A549 (cell line): ENCODE results near the gene ALDH3B1. TPM values are rescaled to one million over a fixed set of nuclear protein-coding genes. Genes with fewer than 3 reads are reported as not detected.
"Not testable (repeated sequence)": the region's sequence is repeated elsewhere in the genome, so short reads cannot be mapped to it uniquely, and the experiment has no call there.

ENCODE experiments used
- ATAC-seq, 2 experiments: fragments of 200-7000 bp in 1 of 2; fragments of >200 bp in 1 of 2; cut with Nextera tagmentation in 1 of 2; cut with Tn5 transposase in 1 of 2; 3 replicates each; pipeline versions ENCODE4 v1.8.0 to v1.9.1; 2018 to 2020; ENCODE audit warnings: mild to moderate bottlenecking in 1 of 2, moderate library complexity in 1 of 2
- CTCF ChIA-PET: fragments of 300-600 bp; sonication (Branson Sonifier 250); formaldehyde crosslinking; extraction: SDS; loops from one replicate; lab custom pipeline; 2021; ENCODE audit warnings: antibody characterized with exemption, inconsistent platforms; lab: Yijun Ruan, JAX
- POLR2A ChIA-PET: fragments of 350-600 bp; formaldehyde crosslinking; extraction: SDS; loops from one replicate; lab custom pipeline; 2021; ENCODE audit warnings: antibody characterized with exemption, inconsistent platforms; lab: Yijun Ruan, JAX
- DNase-seq, 2 experiments: peaks; one replicate each; pipeline versions ENCODE4 v3.0.0 to v3.0.0-alpha.2; 2011 to 2016; ENCODE audit warnings: low read depth in 1 of 2, low spot score in 1 of 2
- FAIRE-seq: peaks from 2 replicates; lab custom pipeline; 2011; peaks lifted over from hg19 to GRCh38; lab: Jason Lieb, UNC
- H3K27ac ChIP-seq, 2 experiments: fragments of >200 bp; sonication (Bioruptor Twin); formaldehyde crosslinking; 3 replicates each; pipeline ENCODE4 v1.5.1; 2016 to 2017
- H3K4me1 ChIP-seq: fragments of >200 bp; sonication (Bioruptor Twin); formaldehyde crosslinking; 3 replicates; pipeline ENCODE4 v1.6.1; 2016
- H3K4me2 ChIP-seq: fragments of >200 bp; sonication (Bioruptor Twin); formaldehyde crosslinking; 3 replicates; pipeline ENCODE4 v1.6.1; 2016
- H3K4me3 ChIP-seq: fragments of >200 bp; sonication (Bioruptor Twin); formaldehyde crosslinking; 3 replicates; pipeline ENCODE4 v1.5.1; 2016
- H3K9me3 ChIP-seq: fragments of >200 bp; sonication (Bioruptor Twin); formaldehyde crosslinking; 3 replicates; pipeline ENCODE4 v1.6.1; 2016
- CBX8 ChIP-seq: fragments of 200-600 bp; sonication (generic); IDR thresholded peaks from 2 replicates; pipeline ENCODE4 v1.6.1; 2016
- ESRRA ChIP-seq: fragments of 150-350 bp; IDR thresholded peaks from 2 replicates; pipeline ENCODE4 v1.6.1; 2014; ENCODE audit warnings: mild to moderate bottlenecking, low read length, borderline replicate concordance
- FOSB ChIP-seq: fragments of 250-450 bp; sonication (Bioruptor Pico); IDR thresholded peaks from 2 replicates; pipeline ENCODE4 v1.5.0; 2020; ENCODE audit warnings: mild to moderate bottlenecking, moderate library complexity
- FOXS1 ChIP-seq: fragments of 250-450 bp; sonication (Bioruptor Pico); IDR thresholded peaks from 2 replicates; pipeline ENCODE4 v1.5.0; 2020; ENCODE audit warnings: mild to moderate bottlenecking, moderate library complexity
- HEYL ChIP-seq: fragments of 250-450 bp; sonication (Bioruptor Pico); IDR thresholded peaks from 2 replicates; pipeline ENCODE4 v1.8.0; 2021; ENCODE audit warnings: mild to moderate bottlenecking, moderate library complexity
- NPAS2 ChIP-seq: fragments of 250-450 bp; sonication (Bioruptor Pico); IDR thresholded peaks from 2 replicates; pipeline ENCODE4 v1.8.0; 2022; ENCODE audit warnings: mild to moderate bottlenecking, moderate library complexity, borderline replicate concordance
- POLR2AphosphoS2 ChIP-seq: conservative IDR thresholded peaks from 2 replicates; pipeline ENCODE4 v1.6.1; 2012; ENCODE audit warnings: low read length, improper control_type of control experiment, inconsistent platforms
- ZFP36 ChIP-seq: fragments of 450-650 bp; IDR thresholded peaks from 2 replicates; pipeline ENCODE4 v1.6.1; 2014; ENCODE audit warnings: borderline replicate concordance; ENCODE audit not compliant: partially characterized antibody
- ZSCAN20 ChIP-seq: fragments of 250-450 bp; sonication (Bioruptor Pico); IDR thresholded peaks from 2 replicates; pipeline ENCODE4 v1.8.0; 2022; ENCODE audit warnings: mild to moderate bottlenecking, moderate library complexity
- WGBS: methylation state at CpG from one replicate; pipeline ENCODE4 v1.1.6; 2017; ENCODE audit errors: missing lambda C conversion rate; 5-methylcytosine and 5-hydroxymethylcytosine counted together
- polyA plus RNA-seq, 4 experiments: library from polyadenylated mRNA; depleted of rRNA in 3 of 4; stranded (reverse); fragments of >200 nt; fragmentation: RNase III in 1 of 4; extraction: RNeasy Plus Mini Kit Qiagen cat#74134 plus additional on column Dnase treatment in 1 of 4; gene quantifications; 2 replicates in 3 of 4; 3 replicates in 1 of 4; pipeline ENCODE4 v1.2.3, GENCODE V29; 2011 to 2017
- TF ChIP-seq, protein P1 (sequence below): fragments of 250-450 bp; sonication (Bioruptor Pico); IDR thresholded peaks from 2 replicates; pipeline ENCODE4 v1.5.0; 2021; ENCODE audit warnings: mild to moderate bottlenecking, moderate library complexity, borderline replicate concordance
- TF ChIP-seq, protein P2 (sequence below): fragments of >200 bp; sonication (Bioruptor Twin); formaldehyde crosslinking; IDR thresholded peaks from 3 replicates; pipeline ENCODE4 v1.5.1; 2016
- TF ChIP-seq, protein P3 (sequence below): fragments of >200 bp; sonication (Bioruptor Twin); formaldehyde crosslinking; IDR thresholded peaks from 2 replicates; pipeline ENCODE4 v1.6.1; 2016

The ALDH3B1 gene
- polyA plus RNA-seq, 2 of the 4 experiments (the other 2 are of a cell fraction) = 93.7 to 130 TPM

DNA sequence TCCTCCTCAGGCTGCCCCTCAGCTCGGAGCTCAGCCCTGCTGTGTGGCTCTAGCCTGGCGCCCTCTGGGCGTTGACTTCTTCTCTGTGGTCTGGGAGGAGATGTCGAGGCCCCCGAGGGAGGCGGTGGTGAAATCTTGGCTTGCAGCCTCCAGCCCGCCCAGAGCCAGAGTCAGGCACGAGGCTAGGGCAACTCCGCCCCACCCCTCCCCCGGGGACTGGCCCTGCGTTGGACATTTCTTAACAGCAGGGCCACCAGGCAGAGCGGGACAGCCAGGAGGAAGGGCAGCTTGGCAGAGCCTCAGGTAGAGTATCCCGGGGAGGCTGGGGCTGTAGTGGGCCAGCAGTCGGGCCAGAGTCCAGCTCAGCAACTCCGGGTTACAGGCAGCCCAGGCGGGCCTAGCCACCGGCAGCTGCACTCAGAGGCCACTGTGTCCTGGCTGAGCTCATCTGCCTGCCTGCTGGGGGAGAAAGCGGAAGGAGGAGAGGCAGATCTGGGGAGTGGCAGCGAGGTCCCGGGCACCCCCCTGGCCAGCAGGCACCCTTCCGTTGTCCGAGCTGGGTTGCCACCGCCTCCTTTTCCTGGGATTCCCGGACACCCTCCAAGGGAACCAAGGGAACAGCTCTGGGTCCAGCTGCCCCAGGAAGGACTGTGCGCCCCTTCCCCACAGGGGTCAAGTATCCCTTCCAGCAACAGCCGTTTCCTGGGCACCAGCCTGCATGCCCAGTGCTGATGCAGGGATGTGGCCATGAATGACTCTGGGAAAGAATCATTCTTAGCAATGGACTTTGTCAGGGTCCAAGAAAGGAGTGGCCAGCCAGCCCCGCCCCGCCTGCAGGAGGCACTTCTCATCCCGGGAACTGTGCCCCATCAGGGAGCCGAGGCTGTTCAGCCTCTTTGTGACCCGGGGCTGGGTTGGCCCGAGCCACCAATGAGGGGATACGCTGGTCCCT is at the start of gene ALDH3B1 (continued):
- TF ChIP-seq, protein P1, sequence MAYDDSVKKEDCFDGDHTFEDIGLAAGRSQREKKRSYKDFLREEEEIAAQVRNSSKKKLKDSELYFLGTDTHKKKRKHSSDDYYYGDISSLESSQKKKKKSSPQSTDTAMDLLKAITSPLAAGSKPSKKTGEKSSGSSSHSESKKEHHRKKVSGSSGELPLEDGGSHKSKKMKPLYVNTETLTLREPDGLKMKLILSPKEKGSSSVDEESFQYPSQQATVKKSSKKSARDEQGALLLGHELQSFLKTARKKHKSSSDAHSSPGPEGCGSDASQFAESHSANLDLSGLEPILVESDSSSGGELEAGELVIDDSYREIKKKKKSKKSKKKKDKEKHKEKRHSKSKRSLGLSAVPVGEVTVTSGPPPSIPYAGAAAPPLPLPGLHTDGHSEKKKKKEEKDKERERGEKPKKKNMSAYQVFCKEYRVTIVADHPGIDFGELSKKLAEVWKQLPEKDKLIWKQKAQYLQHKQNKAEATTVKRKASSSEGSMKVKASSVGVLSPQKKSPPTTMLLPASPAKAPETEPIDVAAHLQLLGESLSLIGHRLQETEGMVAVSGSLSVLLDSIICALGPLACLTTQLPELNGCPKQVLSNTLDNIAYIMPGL (CRISPR knock-in tag) = peak; percentile 62; the same call in 1 of the 2 replicates
- TF ChIP-seq CBX8 (no peak), FOSB (0 out of 2 replicates have a peak, but pooled peaks have one; percentile 70), ZFP36 (peak; percentile 6), ZSCAN20 (CRISPR knock-in tag) (no peak), HEYL (CRISPR knock-in tag) (peak; percentile 56; the same call in 1 of the 2 replicates), ESRRA (no peak), NPAS2 (CRISPR knock-in tag) (peak; percentile 73), FOXS1 (CRISPR knock-in tag) (peak; percentile 80), POLR2AphosphoS2 (no peak)
- TF ChIP-seq, protein P2, sequence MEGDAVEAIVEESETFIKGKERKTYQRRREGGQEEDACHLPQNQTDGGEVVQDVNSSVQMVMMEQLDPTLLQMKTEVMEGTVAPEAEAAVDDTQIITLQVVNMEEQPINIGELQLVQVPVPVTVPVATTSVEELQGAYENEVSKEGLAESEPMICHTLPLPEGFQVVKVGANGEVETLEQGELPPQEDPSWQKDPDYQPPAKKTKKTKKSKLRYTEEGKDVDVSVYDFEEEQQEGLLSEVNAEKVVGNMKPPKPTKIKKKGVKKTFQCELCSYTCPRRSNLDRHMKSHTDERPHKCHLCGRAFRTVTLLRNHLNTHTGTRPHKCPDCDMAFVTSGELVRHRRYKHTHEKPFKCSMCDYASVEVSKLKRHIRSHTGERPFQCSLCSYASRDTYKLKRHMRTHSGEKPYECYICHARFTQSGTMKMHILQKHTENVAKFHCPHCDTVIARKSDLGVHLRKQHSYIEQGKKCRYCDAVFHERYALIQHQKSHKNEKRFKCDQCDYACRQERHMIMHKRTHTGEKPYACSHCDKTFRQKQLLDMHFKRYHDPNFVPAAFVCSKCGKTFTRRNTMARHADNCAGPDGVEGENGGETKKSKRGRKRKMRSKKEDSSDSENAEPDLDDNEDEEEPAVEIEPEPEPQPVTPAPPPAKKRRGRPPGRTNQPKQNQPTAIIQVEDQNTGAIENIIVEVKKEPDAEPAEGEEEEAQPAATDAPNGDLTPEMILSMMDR = no peak
- TF ChIP-seq, protein P3, sequence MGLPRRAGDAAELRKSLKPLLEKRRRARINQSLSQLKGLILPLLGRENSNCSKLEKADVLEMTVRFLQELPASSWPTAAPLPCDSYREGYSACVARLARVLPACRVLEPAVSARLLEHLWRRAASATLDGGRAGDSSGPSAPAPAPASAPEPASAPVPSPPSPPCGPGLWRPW = no peak

DNA sequence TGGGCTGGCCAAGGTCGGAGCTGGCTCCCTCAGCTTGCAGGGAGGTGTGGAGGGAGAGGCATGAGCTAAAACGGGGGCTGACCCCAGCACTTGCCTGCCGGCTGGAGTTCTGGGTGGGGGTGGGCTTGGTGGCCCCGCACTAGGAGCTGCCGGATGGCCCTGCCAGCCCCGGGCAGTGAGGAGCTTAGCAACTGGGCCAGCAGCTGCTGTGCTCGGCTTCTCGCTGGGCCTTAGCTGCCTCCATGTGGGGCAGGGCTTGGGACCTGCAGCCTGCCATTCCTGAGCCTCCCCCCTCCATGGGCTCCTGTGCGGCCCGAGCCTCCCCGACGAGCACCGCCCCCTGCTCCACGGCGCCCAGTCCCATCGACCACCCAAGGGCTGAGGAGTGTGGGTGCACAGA is 46.9 kb upstream of the ALDH3B1 start:
- H3K4me1 ChIP-seq, H3K27ac ChIP-seq, ATAC-seq, FAIRE-seq, POLR2A ChIA-PET, DNase-seq, H3K4me3 ChIP-seq, H3K4me2 ChIP-seq, H3K9me3 ChIP-seq: not testable (repeated sequence)
- CTCF ChIA-PET = interaction anchor here (1.3 to 1.5 kb wide), 2 partner anchors 8 to 58 kb away, joined by 3 to 7 read pairs; no protein-coding TSS in a partner anchor
- WGBS = 78% methylated on average over 10 of the region's 16 CpGs

DNA sequence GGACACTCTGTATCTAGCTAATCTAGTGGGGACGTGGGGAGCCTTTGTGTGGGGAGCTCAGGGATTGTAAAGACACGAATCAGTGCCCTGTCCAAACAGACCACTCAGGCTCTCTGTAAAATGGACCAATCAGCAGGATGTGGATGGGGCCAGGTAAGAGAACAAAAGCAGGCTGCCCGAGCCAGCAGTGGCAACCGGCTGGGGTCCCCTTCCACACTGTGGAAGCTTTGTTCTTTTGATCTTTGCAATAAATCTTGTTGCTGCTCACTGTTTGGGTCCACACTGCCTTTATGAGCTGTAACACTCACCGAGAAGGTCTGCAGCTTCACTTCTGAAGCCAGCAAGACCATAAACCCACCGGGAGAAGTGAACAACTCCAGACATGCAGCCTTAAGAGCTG is 46.2 kb upstream of the ALDH3B1 start:
- H3K4me1 ChIP-seq, DNase-seq, FAIRE-seq, ATAC-seq, H3K4me2 ChIP-seq, H3K9me3 ChIP-seq, POLR2A ChIA-PET, H3K27ac ChIP-seq, H3K4me3 ChIP-seq: not testable (repeated sequence)
- WGBS = 30% methylated on average over 6 of the region's 6 CpGs
- CTCF ChIA-PET = interaction anchor here (1.3 to 1.5 kb wide), 2 partner anchors 8 to 58 kb away, joined by 3 to 7 read pairs; no protein-coding TSS in a partner anchor

DNA sequence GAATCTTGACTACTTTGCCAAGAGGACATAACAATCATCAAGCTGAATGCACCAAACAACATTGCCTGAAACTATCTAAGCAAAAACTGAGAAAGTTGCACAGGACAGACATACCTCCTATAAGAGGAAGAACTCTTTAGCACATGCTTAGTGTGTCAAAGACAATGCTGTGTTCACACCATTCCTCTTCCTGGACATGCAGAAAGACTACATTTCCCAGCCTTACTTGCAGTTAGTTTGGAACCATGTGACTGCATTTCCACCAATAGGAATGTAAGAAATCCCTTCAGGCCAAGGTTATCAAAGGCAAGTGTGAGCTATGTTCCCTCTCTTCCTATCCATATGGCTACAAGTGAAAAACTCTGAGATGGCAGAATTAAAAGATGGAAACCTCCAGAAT is 45.4 kb upstream of the ALDH3B1 start:
- DNase-seq, H3K27ac ChIP-seq, H3K4me1 ChIP-seq, H3K4me3 ChIP-seq, POLR2A ChIA-PET, CTCF ChIA-PET, H3K9me3 ChIP-seq, FAIRE-seq, H3K4me2 ChIP-seq, ATAC-seq: not testable (repeated sequence)

DNA sequence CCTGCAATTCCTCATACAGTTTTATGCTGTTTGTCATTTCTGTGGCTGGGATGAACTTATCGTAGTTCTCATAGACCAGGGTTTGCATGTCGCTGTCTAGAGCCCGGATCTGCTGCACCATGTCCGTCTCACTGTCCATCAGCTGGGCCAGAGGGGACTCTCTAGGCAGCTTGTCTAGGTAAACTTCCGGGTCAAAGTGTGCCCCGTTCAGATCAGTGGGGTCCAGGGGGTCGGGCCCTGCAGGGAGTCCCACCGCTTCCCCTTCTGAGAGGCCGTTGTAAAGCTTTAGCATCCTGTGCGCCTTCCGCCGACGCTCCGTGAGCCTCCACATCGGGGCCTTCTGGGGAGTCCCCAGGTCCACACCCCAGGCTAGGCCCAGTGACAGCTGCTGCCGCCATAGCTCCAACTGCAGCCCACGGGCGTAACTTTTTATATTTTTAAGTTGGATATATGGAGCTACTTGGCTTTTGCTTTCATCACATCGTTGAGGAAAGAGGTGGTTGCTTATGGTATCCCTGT is 44.2 kb upstream of the ALDH3B1 start:
- POLR2A ChIA-PET, FAIRE-seq: not testable (repeated sequence)
- WGBS = 92% methylated on average over 14 of the region's 19 CpGs

DNA sequence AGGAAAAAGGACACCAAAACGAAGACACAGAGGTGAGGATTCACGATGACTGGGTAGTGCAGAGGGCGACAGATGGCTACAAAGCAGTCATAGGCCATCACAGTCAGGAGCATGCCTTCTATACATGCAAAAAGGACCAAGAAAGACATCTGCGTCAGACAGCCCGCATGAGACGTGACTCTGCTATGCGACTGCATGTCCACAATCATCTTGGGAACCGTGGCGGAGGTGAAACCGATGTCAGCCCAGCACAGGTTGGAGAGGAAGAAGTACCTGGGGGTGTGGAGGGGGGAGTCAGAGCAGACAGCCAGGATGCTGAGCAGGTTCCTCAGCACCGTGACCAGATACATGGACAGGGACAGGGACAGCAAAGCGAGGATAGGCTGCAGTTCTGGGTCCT is 35.4 kb upstream of the ALDH3B1 start:
- POLR2A ChIA-PET, H3K4me3 ChIP-seq, FAIRE-seq, ATAC-seq, H3K4me2 ChIP-seq, CTCF ChIA-PET, H3K4me1 ChIP-seq, H3K27ac ChIP-seq, DNase-seq, H3K9me3 ChIP-seq: not testable (repeated sequence)
- 65% methylated on average over 12 of the region's 12 CpGs for WGBS

More for the DNA sequence above, 44.2 kb upstream of the ALDH3B1 start:
- H3K9me3 ChIP-seq, H3K4me1 ChIP-seq, H3K4me3 ChIP-seq, H3K27ac ChIP-seq, H3K4me2 ChIP-seq, DNase-seq, ATAC-seq: not testable (repeated sequence)
- CTCF ChIA-PET = interaction anchor here (1.6 to 2.1 kb wide), 2 partner anchors 10 to 14 kb away, joined by 3 to 10 read pairs; no protein-coding TSS in a partner anchor
